ENCODE data around the gene CIC. TPM values are rescaled to one million over a fixed set of nuclear protein-coding genes. Genes with fewer than 3 reads are reported as not detected.

Gene CIC
- total RNA-seq, 1 donor from 2014 or later, result 34.6 TPM

DNA sequence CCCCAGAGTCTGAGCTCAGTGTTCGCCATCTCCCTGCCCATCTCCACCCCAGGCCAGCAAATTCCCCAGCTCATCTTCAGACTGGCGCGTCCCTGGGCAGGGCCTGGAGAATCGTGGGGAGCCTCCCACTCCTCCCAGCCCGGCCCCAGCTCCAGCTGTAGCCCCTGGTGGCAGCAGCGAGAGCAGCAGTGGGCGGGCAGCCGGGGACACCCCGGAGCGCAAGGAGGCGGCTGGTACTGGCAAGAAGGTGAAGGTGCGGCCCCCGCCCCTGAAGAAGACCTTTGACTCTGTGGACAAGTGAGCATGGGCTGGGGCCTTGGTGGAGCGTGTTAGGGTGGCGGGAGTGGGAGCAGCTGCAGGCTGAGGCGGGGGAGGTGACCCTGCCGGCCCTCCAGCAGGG lies 24.5 kb downstream of the CIC start:
- no peak for DNase-seq (ENCODE audit: missing footprints)
- intact Hi-C loops (cut with DNase I), result no loop called here
- no peak for ATAC-seq

DNA sequence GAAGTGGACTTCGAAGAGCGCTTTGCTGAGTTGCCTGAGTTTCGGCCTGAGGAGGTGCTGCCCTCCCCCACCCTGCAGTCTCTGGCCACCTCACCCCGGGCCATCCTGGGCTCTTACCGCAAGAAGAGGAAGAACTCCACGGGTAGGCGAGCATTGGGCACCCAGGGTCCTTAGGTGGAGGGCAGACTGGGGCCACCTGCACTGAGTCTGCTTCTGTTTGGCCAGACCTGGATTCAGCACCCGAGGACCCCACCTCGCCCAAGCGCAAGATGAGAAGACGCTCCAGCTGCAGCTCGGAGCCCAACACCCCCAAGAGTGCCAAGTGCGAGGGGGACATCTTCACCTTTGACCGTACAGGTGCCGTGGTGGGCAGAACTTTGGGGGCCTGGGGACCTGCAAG lies 24.9 kb downstream of the CIC start:
- intact Hi-C loops (cut with DNase I), result no loop called here
- DNase-seq (ENCODE audit: missing footprints) (peak; percentile 51), ATAC-seq (no peak)

DNA sequence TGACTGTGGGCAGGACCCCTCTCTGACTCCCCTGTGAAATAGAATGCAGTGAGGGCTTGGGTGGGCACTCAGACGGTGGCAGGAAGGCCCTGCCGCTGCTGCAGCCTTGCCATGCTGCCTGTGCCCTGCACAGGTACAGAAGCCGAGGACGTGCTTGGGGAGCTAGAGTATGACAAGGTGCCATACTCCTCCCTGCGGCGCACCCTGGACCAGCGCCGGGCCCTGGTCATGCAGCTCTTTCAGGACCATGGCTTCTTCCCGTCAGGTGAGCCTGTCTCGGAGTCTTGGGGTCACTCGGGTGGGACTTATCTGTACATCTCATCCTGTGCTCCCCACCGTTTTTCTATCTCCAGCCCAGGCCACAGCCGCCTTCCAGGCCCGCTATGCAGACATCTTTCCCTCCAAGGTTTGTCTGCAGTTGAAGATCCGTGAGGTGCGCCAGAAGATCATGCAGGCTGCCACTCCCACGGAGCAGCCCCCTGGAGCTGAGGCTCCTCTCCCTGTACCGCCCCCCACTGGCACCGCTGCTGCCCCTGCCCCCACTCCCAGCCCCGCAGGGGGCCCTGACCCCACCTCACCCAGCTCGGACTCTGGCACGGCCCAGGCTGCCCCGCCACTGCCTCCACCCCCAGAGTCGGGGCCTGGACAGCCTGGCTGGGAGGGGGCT lies 25.6 kb downstream of the CIC start:
- DNase-seq (ENCODE audit: missing footprints), result peak; percentile 40
- no peak for ATAC-seq
- intact Hi-C loops (cut with DNase I), result no loop called here

DNA sequence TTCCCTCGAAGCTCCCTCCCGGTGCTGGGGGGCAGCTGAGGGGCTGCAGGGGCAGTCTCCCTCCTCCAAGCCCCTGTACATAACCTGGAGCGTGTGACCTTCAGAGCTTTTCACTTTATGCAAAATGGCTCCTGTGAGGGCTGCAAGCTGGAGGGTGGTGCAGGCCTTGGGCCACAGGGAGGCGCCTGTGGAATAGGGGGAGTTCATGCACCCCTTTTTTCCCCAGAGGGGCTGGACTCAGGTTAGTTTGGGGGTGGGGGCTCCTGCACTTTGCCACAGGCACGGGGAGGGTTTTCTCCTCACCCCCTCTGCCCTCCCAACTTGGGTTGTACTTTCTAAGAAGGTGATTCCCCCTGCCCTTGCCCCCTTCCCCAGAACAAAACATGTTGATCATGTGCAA lies 26.3 kb downstream of the CIC start:
- intact Hi-C loops (cut with DNase I), result no loop called here
- DNase-seq (ENCODE audit: missing footprints), result no peak
- no peak for ATAC-seq

GRCh38 chr19:42295831-42296525 lies 26.9 kb downstream of the CIC start:
- DNase-seq (ENCODE audit: missing footprints) (peak; percentile 89), ATAC-seq (peak; percentile 77)
- intact Hi-C loops (cut with DNase I), result loop anchor here (2.0 kb wide), 1 partner anchor 163 kb away; the partner anchor contains the start of gene POU2F2

- intact Hi-C loops (cut with DNase I), result loop anchor here (2.0 kb wide), 1 partner anchor 164 kb away; the partner anchor contains the start of gene POU2F2
- DNase-seq (ENCODE audit: missing footprints) (no peak), ATAC-seq (no peak)
Measured at GRCh38 chr19:42297039-42297438, 28.0 kb downstream of the CIC start.

DNA sequence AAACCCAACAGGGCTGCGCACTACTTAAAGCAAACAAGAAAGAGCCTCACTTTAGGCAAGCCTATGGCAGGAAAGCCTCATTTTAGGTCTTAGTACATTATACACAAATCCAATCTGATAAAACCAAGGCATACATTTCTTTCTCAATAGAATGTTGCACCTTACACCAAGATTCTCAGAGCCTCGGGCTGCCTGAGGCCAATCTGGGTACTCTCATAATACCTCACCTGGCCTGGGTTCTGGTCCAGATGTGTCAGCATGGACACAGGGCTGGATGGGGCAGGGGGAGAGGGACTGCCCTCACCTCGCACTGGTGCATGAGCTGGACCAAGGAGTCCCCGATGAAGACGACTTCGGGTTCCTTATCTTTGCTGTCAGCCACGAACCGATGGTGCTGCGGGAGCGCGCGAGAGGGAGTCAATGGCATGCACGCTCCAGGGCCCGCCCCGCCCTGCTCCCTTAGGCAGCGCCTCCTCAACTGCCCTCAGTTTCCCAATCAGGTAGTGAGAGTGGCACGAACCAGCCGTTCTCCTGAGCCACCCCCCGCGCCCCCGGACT lies 32.7 kb downstream of the CIC start, which contains the start of gene PRR19:
TSS of gene PRR19 (plus strand) at position 487 of the 558 bp plus-strand sequence. CDS start 7,453 bp downstream, outside the sequence.
- ATAC-seq (peak; percentile 9), DNase-seq (ENCODE audit: missing footprints) (no peak)
- intact Hi-C loops (cut with DNase I), result loop anchor here (1.0 kb wide), 1 partner anchor 24 kb away; the partner anchor contains the start of gene MEGF8

DNA sequence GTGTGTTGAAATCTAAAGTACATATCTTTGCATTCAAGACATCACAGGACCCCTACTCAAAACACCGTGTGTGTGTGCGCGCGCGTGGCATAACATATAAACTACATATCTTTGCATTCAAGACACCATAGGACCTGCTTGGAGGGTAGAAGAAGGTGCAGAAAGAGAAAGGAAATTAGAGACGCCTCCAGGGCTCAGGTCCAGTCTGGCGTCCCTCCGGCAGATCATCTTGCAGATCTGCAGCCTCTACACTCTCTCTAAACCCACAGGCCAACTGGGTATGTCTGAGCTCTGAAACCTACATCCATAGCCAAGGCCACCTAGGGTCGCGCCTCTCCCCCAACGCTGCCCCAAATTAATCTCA lies 34.0 kb downstream of the CIC start:
- intact Hi-C loops (cut with DNase I), result no loop called here
- ATAC-seq (no peak), DNase-seq (ENCODE audit: missing footprints) (peak; percentile 1)

- ATAC-seq, result no peak
- intact Hi-C loops (cut with DNase I), result no loop called here
- peak; percentile 28 for DNase-seq (ENCODE audit: missing footprints)
Measured at GRCh38 chr19:42303876-42304275, 34.8 kb downstream of the CIC start.

- intact Hi-C loops (cut with DNase I), result no loop called here
- ATAC-seq (no peak), DNase-seq (ENCODE audit: missing footprints) (no peak)
Measured at GRCh38 chr19:42306646-42307045, 37.6 kb downstream of the CIC start.

GRCh38 chr19:42309686-42310085 lies 40.6 kb downstream of the CIC start:
- peak; percentile 39 for DNase-seq (ENCODE audit: missing footprints)
- intact Hi-C loops (cut with DNase I), result no loop called here
- ATAC-seq, result no peak

DNA sequence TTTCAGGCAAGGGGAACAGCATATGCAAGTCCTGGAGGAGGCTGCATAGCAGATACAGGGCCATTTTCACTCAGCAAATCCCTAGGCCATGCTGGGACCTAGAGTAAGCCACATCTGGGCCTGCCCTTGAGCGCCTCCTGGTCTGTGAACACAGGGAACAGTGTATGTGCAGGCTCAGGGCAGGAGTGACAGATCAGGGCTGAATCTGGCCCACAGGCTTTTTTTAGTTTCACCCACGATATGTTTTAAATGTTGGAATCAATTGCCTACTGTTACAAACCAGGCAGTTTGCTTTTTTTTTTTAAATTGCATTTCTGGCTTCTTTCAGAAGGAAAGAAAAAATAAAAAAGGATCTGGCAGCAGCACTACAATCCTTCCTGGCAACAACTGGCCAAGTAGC lies 42.6 kb downstream of the CIC start:
- DNase-seq (ENCODE audit: missing footprints) (no peak), ATAC-seq (no peak)
- intact Hi-C loops (cut with DNase I), result no loop called here

- DNase-seq (ENCODE audit: missing footprints), result peak; percentile 21
Measured at GRCh38 chr19:42312370-42312769, 43.3 kb downstream of the CIC start.

DNA sequence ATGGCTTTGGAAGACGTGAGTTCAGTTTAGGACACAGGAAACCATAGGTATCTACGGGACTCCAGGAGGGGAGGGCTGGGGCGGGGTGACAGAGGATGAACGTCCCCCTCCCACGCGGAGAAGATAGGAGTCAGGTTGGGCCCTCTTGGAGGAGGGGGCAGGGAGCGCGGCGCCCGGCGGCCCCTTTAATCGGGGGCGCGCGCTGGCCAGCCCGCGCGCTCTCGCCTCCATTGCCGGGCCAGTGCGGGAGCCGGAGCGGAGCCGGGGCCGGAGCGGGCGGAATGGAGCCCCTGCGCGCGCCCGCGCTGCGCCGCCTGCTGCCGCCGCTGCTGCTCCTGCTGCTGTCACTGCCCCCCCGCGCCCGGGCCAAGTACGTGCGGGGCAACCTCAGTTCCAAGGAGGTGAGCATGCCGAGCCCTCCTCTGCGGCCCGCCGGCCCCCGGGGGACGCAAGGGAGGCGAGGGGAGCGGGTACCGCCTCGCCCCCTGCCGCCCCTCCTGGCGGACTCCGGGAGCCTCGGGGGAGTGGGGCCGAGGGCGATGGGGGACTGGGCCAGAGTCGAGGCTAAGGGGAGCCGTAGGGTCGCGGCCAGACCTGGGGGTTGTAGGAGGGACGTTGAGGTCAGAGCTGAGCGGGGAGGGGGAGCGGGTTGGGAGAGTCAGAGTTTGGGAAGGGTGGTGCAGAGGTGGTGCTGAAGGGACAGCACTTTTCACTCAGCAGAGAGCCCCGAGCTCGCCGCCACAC lies 44.2 kb downstream of the CIC start, which contains the start of gene TMEM145:
TSS of gene TMEM145 (plus strand) at position 214 of the 744 bp plus-strand sequence. CDS start at position 282, 68 bp downstream.
- ATAC-seq (peak; percentile 77), DNase-seq (ENCODE audit: missing footprints) (peak; percentile 55)
- intact Hi-C loops (cut with DNase I), result no loop called here

More at GRCh38 chr19:42312370-42312769, 43.3 kb downstream of the CIC start:
- intact Hi-C loops (cut with DNase I), result no loop called here
- ATAC-seq, result no peak

DNA sequence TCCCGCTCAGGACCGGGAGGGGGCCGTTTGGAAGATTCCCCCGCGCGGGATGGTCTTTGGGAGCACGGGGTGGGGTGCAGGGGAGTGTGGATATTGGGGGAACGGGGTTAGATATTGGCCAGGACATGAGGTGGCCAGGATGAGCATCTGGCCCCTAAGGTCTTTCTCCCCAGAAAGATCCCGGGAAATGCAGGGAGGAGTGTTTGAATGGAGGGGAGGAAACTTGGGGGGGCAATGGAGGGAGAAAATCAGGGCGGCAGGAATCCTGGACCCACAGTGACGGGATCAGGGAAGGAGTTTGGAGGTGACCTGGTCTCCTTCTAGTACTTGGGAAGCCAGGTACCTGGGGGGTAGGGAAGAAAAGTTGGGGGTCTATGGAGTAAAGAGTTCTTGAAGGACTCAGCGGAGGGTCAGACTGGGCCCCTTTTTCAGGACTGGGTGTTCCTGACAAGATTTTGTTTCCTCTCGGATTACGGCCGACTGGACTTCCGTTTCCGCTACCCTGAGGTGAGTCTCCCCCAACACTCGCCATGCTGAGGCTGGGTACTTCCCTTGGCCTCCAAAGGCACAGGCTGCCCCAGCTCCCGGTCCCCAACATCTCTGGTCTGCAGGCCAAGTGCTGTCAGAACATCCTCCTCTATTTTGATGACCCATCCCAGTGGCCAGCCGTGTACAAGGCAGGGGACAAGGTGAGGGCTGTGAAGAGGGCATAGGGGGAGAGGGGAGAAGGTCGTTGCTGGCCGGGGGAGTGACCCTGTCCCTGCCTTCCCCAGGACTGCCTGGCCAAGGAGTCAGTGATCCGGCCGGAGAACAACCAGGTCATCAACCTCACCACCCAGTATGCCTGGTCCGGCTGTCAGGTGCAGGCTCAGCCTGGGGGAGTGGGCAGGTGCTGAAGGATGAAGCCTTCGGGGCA lies 45.0 kb downstream of the CIC start:
- intact Hi-C loops (cut with DNase I), result no loop called here
- ATAC-seq, result no peak
- no peak for DNase-seq (ENCODE audit: missing footprints)

DNA sequence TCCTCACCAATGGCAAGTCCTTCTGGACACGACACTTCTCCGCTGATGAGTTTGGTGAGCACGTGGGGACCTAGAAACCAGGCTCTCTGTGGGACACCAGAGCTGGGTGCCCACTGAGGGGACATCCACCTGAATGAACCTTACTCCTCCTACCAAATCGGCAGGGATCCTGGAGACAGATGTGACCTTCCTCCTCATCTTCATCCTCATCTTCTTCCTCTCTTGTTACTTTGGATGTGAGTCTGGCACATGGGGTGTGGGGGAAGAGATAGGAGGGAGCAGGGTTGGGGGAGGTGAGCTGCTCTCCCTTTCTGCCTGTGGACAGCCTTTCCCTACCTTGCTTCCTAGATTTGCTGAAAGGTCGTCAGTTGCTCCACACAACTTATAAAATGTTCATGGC lies 46.0 kb downstream of the CIC start:
- ATAC-seq (no peak), DNase-seq (ENCODE audit: missing footprints) (no peak)
- intact Hi-C loops (cut with DNase I), result no loop called here

GRCh38 chr19:42316223-42317211 lies 47.5 kb downstream of the CIC start:
- ATAC-seq (no peak), DNase-seq (ENCODE audit: missing footprints) (no peak)
- intact Hi-C loops (cut with DNase I), result no loop called here
